NCI-H1417 treated with DMSO at 0.1 percent for 48 hours (cell line): ENCODE results near the gene FADS1.

Source experiments
- DNase-seq: peaks from one replicate; lab custom pipeline; 2025; lab: John Stamatoyannopoulos, UW

The FADS1 gene

DNA sequence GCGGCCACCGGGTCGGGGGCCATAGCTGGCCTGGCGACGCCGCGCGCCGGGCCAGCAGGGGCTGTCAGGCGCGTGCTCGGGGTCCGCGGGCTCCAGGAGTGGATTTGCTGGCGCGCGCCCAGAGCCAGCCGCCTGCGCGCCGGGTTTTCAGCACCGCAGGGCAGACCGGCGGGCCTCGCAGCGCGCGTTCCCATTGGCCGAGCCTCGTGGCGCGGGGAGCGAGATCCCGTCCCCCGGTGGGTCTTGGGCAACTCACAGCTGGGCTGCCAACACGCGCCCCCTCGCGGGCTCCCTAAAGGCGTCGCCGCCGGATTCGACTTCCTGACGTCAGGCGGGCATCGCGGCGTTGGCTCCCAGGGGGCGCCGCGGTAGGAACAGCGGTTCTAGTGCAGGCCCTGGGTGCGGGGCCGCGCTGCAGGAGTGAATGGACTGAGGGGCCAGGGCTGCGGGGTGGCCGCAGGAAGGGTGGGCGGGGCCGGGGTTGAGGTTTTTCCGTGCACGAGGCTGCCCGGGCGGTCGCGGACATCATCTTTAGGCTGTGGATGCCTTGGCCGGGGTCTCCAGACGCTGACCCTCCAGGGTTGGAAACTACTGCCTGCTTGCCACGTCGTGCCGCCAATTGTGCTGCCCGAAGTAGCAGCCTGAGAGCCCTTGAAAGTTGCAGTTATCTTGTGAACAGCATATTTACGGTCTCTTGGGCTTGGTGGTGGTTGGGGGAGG, at the start of gene FADS1:
TSS of gene FADS1 (minus strand) at position 268 of the 720 bp plus-strand sequence. CDS start at position 194, 74 bp downstream.
- DNase-seq: peak; percentile 87

DNA sequence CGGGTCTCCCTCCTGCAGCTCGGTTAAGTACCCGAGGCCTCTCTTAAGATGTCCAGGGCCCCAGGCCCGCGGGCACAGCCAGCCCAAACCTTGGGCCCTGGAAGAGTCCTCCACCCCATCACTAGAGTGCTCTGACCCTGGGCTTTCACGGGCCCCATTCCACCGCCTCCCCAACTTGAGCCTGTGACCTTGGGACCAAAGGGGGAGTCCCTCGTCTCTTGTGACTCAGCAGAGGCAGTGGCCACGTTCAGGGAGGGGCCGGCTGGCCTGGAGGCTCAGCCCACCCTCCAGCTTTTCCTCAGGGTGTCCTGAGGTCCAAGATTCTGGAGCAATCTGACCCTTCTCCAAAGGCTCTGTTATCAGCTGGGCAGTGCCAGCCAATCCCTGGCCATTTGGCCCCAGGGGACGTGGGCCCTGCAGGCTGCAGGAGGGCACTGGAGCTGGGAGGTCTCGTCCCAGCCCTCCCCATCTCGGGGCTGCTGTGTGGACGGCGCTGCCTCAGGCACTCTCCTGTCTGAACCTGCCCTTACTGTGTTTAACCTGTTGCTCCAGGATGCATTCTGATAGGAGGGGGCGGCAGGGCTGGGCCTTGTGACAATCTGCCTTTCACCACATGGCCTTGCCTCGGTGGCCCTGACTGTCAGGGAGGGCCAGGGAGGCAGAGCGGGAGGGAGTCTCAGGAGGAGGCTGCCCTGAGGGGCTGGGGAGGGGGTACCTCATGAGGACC, 49.6 kb upstream of the FADS1 start:
- no peak for DNase-seq

DNA sequence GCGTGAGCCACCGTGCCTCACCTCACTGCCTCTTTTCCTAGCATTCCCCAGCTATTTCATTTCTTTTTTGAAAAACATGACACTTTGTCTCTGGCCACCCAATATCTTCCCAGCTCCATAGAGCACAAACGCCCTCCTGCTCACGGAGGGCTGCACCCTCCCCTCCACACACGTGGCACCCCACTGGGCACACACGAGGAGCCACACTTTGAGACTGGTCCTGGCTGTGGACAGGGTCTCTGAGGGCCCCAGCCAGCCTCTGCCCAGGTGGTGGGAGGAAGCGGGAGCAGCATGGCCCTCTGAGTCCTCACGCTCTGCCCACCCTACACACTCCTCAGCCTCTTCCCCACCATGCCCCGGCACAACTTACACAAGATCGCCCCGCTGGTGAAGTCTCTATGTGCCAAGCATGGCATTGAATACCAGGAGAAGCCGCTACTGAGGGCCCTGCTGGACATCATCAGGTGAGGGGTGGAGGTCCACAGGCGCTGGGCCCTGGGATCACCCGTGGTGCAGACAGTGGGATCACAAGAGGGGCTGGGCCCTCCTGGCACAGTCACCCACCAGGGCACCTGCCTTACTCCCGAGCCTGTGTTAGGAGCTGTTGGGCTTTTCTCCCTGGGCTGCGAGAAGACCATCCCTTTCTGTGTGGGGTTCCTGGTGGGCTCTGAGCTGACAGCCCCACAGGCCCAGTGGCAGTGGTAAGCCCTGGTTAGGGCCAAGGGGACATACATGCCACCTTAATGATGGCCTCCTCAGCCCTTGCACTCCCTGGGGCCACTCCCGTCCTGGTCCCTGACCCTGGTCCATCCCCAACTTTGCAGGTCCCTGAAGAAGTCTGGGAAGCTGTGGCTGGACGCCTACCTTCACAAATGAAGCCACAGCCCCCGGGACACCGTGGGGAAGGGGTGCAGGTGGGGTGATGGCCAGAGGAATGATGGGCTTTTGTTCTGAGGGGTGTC, 48.3 kb upstream of the FADS1 start:
- no peak for DNase-seq

- no peak for DNase-seq
These were observed 46.8 kb upstream of the FADS1 start for GRCh38 chr11:61863548-61864081.

DNA sequence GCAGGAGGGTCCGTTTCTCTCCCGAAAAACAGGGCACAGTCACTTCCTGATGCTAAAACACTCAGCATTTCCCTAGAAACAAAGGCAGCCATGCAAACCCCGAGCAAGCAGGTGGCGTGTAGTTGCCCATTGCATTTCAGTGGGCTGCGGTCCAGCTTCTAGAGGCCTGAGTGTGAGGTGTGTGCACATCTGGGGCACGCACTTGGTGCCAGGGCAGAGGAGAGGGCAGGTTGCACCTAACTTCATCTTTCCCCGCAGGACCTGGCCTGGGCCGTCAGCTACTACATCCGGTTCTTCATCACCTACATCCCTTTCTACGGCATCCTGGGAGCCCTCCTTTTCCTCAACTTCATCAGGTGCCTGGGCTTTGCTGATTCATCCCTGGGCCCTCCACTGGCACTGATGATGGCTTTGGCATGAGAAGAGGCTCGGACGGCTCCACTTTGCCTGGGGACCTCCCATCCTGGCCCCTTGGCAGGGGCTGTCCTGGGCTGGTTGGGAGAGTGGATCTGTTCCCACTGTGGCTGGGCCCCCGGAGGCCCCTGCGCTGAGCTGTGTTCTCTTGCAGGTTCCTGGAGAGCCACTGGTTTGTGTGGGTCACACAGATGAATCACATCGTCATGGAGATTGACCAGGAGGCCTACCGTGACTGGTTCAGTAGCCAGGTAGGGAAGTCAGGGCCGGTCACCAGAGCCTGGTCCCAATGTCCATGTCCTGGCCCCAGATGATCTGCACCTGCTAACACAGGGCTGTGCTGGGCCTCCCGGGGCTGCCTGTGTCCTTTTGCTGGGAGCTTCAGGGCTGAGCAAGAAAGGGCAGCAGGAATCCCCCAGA, 46.1 kb upstream of the FADS1 start:
- DNase-seq: no peak

DNA sequence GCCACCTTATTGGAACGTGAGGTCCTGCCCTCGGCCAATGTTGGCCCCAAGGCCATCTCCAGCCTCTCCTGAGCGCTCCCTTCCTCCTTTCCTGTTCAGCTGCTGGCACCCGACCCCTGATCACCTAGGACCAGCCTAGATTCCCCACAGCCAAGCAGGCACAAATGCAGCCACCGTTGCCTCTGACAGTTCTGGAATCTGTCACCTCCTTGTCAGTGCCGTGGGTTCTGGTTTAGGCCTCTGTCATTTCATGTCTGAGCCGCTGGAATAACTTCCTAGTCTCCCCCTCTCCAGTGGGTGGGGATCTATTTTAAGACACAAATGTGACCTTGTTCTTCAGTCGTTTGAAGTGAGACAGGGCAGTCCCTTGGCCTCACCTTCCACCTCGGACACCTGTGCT, 44.8 kb upstream of the FADS1 start:
- no peak for DNase-seq

GRCh38 chr11:61860054-61860903, 43.5 kb upstream of the FADS1 start:
- DNase-seq: no peak

DNA sequence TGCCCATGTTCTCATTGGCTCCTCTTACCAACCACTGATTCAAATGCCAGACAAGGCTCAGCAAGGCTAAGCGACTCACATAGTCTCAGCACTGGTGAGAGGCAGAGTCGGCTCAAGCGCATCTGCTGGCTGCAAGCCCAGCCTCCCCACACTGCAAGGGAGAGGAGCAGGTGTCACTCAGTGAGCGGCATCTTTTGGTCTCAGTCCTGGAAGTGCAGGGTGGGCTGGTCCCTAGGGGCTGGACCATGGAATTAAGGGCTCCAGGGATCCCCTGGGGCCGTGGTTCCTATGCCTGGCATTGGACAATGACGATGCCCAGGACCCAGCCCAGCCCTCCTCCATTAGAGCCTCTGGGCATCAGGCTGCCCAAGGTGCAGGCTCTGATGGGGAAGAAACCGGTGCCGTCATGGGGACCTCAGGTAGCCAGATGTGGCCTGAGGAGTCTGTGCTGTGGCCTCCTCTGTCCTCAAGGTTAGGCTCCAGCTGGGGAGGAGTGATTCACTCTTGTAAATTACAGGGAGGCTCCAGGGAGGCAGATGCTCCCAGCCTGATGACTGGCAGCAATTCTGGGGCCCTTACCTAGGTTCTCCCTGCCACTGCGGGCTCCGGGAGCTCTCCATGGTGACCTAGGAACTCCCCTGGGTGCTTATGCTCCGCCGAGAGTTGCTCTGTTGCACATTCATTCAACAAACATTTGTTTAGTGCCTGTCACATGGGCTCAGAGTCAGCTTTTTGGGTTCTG, 39.3 kb upstream of the FADS1 start:
- no peak for DNase-seq

GRCh38 chr11:61854966-61855714, 38.3 kb upstream of the FADS1 start:
- DNase-seq: no peak

DNA sequence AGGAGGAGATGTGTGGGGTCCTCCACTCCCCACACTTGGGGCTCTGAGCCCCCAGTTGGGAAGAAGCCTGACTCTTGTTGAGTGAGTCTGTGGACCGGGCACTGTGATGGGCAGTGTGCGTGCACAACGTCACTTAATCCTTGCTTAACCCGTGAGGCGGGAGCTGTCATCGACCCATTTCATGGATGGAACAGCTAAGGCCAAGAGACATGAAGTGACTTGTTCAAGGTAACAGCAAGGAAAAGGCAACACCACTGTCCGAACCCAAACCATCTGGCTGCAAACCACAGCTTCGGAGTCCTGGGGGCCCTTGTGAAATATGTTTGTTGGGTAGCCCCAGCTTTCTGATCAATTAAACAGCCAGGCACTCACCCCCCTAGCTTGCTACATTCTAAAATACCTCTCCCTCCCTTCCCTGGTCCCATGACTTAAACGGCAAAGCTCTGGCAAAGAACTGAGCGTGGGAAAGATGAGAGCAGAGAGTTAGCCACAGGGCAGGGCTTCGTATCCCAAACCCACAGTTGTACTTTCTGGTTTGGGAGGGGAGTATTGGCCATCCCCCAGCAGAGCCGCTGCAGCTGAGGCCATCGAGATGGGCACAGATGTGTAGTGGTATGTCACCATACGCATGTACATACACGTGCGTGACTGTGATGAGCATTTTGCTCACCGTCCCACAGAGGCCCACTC, 37.5 kb upstream of the FADS1 start:
- no peak for DNase-seq

DNA sequence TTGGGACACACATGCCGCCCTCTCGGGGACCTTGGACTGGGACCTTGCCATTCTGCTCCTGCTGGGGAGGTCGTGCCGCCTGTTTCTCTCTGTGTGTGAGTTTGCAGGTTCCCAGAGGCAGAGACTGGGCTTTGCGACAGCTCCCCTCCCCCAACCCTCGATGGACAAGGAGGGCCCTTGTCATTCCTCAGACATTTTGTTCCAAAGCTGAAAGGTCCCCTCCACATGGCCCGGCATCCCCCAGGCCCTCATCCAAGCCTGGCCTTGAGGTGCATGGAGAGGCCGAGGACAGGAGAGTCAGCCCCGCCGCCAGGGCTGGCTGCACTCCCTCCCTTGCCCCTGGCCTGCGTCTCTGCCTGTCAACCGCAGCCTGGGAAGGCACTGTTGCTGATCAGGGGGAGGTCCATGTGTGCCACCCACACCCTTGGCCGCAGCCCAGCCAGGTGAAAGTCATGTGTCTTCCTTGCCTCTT, 36.9 kb upstream of the FADS1 start:
- no peak for DNase-seq

- no peak for DNase-seq
These were observed 35.1 kb upstream of the FADS1 start for GRCh38 chr11:61851900-61852295.

GRCh38 chr11:61851113-61851899, 34.5 kb upstream of the FADS1 start:
- DNase-seq: no peak

DNA sequence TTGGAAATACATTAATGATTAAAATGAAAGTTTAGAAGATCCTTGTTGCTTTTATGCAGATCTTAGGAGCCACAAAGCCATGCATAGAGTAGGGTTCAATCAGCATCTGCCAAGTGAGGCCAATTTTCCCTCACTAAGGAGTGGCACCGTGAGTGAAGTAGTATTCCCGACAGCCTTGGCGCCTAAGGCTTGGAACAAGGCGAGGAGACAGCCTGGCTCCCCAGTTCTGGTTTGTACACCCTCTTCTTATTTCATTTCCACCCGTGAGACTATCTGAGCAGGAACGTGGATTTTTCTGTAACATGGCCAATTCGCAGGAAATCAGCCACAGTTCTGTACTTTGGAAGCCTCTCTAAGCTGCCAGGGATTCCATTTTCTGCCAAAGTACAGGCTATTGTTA, 33.9 kb upstream of the FADS1 start:
- DNase-seq: no peak

- no peak for DNase-seq
These were observed 31.8 kb upstream of the FADS1 start for GRCh38 chr11:61848631-61849030.

GRCh38 chr11:61847914-61848581, 31.2 kb upstream of the FADS1 start:
- no peak for DNase-seq
